Tibial nerve (tissue), 4 donors: ENCODE data around the gene UBB. TPM values are rescaled to one million over a fixed set of nuclear protein-coding genes. Genes with fewer than 3 reads are reported as not detected.
A peak's percentile ranks its signal among the peaks of the same experiment; 100 is the strongest.

Source experiments
- DNase-seq, 2 donors: peaks; one replicate each; pipeline ENCODE4 v3.0.0-alpha.2; 2019; ENCODE audit warnings: low spot score in 2 of 2
- H3K27ac ChIP-seq, 4 donors: fragments of 200-600 bp; sonication (generic) in 3 of 4; one replicate each; pipeline ENCODE4 v1.5.1; 2017 to 2019; ENCODE audit warnings: mild to moderate bottlenecking in 1 of 4
- H3K27me3 ChIP-seq, 2 donors: fragments of 200-600 bp; sonication (generic) in 1 of 2; one replicate each; pipeline versions ENCODE4 v1.5.1 to v1.6.0; 2017 to 2019
- H3K36me3 ChIP-seq, 3 donors: fragments of 200-600 bp; sonication (generic); one replicate each; pipeline ENCODE4 v1.5.1; 2018 to 2019
- H3K4me1 ChIP-seq, 4 donors: fragments of 200-600 bp; sonication (generic) in 3 of 4; one replicate each; pipeline ENCODE4 v1.5.1; 2017 to 2019
- H3K4me3 ChIP-seq, 4 donors: fragments of 200-600 bp; sonication (generic) in 3 of 4; one replicate each; pipeline ENCODE4 v1.5.1; 2017 to 2019; ENCODE audit warnings: mild to moderate bottlenecking in 1 of 4, moderate library complexity in 1 of 4
- H3K9me3 ChIP-seq, 4 donors: fragments of 200-600 bp; sonication (generic) in 3 of 4; one replicate each; pipeline ENCODE4 v1.5.1; 2017 to 2019
- EP300 ChIP-seq, 2 donors: sonication (generic); formaldehyde crosslinking; IDR thresholded peaks; one replicate each; pipeline ENCODE4 v1.6.1; 2017; ENCODE audit warnings: antibody characterized with exemption in 2 of 2, mild to moderate bottlenecking in 1 of 2
- POLR2A ChIP-seq, 2 donors: fragments of 450-650 bp; IDR thresholded peaks; one replicate each; pipeline ENCODE4 v1.6.1; 2017; ENCODE audit warnings: antibody characterized with exemption in 2 of 2, mild to moderate bottlenecking in 2 of 2, moderate library complexity in 2 of 2
- WGBS, 2 donors: methylation state at CpG; one replicate each; pipeline ENCODE4 v1.1.5; 2018; 5-methylcytosine and 5-hydroxymethylcytosine counted together
- total RNA-seq, 4 donors: library from RNA; depleted of rRNA; stranded (reverse); fragments of >200 nt; gene quantifications; one replicate each; pipeline ENCODE4 v1.1.0, GENCODE V29; 2016
- TF ChIP-seq, protein P1 (sequence below), 5 experiments: fragments of 200-600 bp in 3 of 5; fragments of 450-650 bp in 2 of 5; sonication (generic) in 3 of 5; IDR thresholded peaks; one replicate each; pipeline ENCODE4 v1.5.1; 2016 to 2019; ENCODE audit warnings: antibody characterized with exemption in 5 of 5, mild to moderate bottlenecking in 3 of 5, moderate library complexity in 2 of 5

Gene UBB
- total RNA-seq, 4 donors from 2014 or later = 435 to 666 (median 472) TPM

DNA sequence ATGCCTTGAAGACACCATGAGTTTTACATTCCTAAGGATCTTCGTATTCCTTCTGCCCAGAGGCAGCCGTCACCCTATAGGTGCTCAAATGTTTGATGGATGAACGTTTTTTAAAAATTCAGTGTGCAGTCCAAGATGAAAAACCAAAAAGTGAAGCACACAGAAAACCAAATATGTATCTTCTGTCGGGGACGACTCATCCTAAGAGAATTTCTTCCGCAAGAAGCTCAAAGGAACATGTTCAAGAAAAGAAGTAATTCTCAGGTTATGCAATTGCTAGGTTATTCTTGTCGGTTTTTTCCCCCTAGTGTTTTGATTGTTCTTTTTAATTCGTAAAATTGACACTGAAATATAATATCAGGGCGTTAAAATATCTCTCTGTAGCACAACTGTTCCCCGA, 29.1 kb upstream of the UBB start:
- Histone ChIP-seq H3K9me3 (no peaks in the 10 kb centered on the region), H3K27ac (no peak overlapping the region), H3K36me3 (peaks cover 0 to 18% (median 0%) of the 10 kb centered on the region in 3 donors), H3K4me3 (peak overlapping the region in 3 of 4 donors; percentile 49 to 68 (median 58)), H3K27me3 (peaks cover 0 to 33% of the 10 kb centered on the region in 2 donors), H3K4me1 (peaks cover 0 to 14% (median 0%) of the 10 kb centered on the region in 4 donors)
- no peak for TF ChIP-seq EP300 (IDR thresholded peaks at IDR 0.05)
- no peak for TF ChIP-seq POLR2A (IDR thresholded peaks at IDR 0.05)
- TF ChIP-seq, protein P1, sequence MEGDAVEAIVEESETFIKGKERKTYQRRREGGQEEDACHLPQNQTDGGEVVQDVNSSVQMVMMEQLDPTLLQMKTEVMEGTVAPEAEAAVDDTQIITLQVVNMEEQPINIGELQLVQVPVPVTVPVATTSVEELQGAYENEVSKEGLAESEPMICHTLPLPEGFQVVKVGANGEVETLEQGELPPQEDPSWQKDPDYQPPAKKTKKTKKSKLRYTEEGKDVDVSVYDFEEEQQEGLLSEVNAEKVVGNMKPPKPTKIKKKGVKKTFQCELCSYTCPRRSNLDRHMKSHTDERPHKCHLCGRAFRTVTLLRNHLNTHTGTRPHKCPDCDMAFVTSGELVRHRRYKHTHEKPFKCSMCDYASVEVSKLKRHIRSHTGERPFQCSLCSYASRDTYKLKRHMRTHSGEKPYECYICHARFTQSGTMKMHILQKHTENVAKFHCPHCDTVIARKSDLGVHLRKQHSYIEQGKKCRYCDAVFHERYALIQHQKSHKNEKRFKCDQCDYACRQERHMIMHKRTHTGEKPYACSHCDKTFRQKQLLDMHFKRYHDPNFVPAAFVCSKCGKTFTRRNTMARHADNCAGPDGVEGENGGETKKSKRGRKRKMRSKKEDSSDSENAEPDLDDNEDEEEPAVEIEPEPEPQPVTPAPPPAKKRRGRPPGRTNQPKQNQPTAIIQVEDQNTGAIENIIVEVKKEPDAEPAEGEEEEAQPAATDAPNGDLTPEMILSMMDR (IDR thresholded peaks at IDR 0.05) = no peak
- WGBS, 2 donors = 48 to 53% methylated on average over 10 of the region's 10 CpGs
- DNase-seq = no peak

DNA sequence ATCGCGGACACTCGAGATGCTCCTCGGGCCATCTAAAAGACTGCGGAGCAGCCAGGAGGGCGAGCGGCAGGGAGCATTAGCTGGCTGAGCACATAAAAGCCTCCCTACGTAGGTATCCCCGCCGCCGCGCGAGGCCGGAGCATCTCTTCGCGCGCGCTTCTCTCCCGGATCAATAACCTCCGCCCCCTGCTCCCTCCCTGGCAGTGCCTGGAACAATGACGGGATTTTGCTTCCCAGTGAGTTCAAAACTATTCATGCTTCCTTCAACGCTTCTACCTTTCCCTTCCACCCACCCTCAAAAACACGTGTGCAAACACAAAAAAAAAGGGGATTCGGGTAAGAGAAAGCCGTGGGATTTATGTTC, 28.6 kb upstream of the UBB start:
- H3K4me3 ChIP-seq = peak overlapping the region; percentile 38 to 68 (median 54)
- no peak for DNase-seq
- TF ChIP-seq, protein P1 (IDR thresholded peaks at IDR 0.05) = no peak
- no peak for TF ChIP-seq EP300 (IDR thresholded peaks at IDR 0.05)
- H3K27ac ChIP-seq = no peak overlapping the region
- peaks cover 0 to 18% (median 0%) of the 10 kb centered on the region in 3 donors for H3K36me3 ChIP-seq
- no peaks in the 10 kb centered on the region for H3K9me3 ChIP-seq
- H3K4me1 ChIP-seq = peaks cover 0 to 14% (median 0%) of the 10 kb centered on the region in 4 donors
- H3K27me3 ChIP-seq = peaks cover 0 to 33% of the 10 kb centered on the region in 2 donors
- WGBS, 2 donors = 5 to 6% methylated on average over 25 of the region's 25 CpGs

DNA sequence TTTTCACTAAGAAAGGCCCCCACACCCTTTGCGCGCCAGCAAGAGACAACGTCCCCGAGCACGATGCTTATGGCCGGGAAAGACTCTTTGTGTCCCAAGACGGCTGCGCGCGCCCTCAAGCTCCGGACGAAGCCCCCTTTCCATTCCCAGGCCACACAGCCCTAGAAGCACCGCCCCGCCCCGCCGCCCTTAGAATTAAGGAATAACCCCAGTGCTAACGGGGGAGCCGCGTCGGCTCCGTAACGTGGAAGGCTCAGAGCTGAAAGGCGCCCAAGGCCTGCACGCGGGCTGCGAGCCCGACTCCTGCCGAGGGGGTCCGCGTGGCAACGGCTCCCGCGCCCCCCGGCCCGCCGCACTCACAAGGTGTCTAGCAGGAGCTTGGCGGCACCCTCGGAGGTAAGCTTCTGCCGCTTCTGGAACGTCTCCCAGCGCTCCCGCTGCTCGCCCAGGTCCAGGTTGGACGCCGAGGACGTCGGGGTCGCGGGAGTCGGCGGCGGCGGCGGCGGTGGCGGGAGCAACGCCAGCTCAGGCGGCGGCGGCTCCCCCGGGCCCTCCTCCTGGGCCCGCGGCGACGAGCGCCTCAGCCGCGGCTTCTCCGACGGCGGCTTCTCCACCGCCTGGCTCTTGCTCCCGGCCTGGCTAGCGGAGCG, 28.1 kb upstream of the UBB start:
- Histone ChIP-seq H3K4me3 (peak overlapping the region; percentile 38 to 68 (median 54)), H3K9me3 (no peaks in the 10 kb centered on the region), H3K27me3 (peaks cover 0 to 33% of the 10 kb centered on the region in 2 donors), H3K27ac (peak overlapping the region in 1 of 4 donors; percentile 77), H3K4me1 (peaks cover 0 to 14% (median 0%) of the 10 kb centered on the region in 4 donors), H3K36me3 (peaks cover 0 to 18% (median 0%) of the 10 kb centered on the region in 3 donors)
- WGBS, 2 donors = 0 to 1% methylated on average over 35 to 41 of the region's 75 CpGs
- peak in 1 of 2 donors; percentile 28 for DNase-seq
- TF ChIP-seq, protein P1 (IDR thresholded peaks at IDR 0.05) = no peak
- no peak for TF ChIP-seq POLR2A (IDR thresholded peaks at IDR 0.05)
- TF ChIP-seq EP300 (IDR thresholded peaks at IDR 0.05) = no peak

DNA sequence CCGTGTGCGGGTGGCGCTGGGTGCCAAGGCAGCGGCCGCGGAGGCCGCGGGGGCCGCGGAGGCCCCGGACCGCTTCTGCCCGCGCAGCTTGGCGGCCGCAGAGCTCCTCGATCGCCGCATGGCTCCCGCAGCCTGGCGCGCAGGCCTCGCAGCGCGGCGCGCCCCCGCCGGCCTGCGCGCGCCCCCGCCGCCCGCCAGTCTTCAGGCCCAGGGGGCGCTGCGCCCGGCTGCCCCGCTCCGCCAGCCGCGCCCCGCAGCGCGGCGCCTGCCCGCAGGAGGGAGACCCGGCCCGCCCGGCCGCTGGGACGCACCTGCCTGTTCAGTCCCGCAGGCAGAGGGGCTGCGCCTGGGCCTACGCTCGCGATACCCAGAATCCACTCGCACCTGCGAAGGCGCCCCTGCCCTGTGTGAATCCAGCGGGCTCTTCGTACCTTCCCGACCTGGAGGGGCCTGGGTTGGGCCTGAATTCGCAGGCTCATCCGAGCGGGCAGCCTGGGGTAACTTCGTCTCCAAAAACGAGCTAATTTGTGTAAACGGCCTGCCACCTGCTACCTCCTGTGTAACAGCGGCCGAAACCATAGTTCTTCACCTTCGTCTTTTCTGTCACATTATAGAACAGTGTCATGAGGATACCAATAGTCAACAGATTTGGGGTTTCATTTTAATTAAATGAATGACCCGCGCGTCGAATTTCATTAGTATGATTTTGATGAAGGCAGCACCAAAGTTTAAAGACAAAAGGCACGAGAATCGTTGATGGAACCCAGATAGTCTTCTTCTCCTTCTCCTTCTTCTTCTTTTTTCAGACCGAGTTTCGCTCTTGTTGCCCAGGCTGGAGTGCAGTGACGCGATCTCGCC, 27.3 kb upstream of the UBB start, which contains the start of gene CENPV:
CENPV (minus strand) TSS at position 153 of the 858 bp plus-strand sequence; CDS start at position 120, 33 bp downstream.
- WGBS, 2 donors = 22 to 55% methylated on average over 22 to 66 of the region's 83 CpGs
- H3K4me1 ChIP-seq = peaks cover 0 to 14% (median 0%) of the 10 kb centered on the region in 4 donors
- no peaks in the 10 kb centered on the region for H3K9me3 ChIP-seq
- no peak for DNase-seq
- peaks cover 0 to 13% (median 0%) of the 10 kb centered on the region in 3 donors for H3K36me3 ChIP-seq
- TF ChIP-seq EP300 (IDR thresholded peaks at IDR 0.05) (no peak), POLR2A (IDR thresholded peaks at IDR 0.05) (no peak)
- TF ChIP-seq, protein P1 (IDR thresholded peaks at IDR 0.05) = peak in 1 of 5 experiments; percentile 10
- peak within 1 kb of the TSS in 1 of 4 donors; percentile 77 for H3K27ac ChIP-seq
- H3K27me3 ChIP-seq = peaks cover 0 to 33% of the 10 kb centered on the region in 2 donors
- H3K4me3 ChIP-seq = peak within 1 kb of the TSS; percentile 38 to 68 (median 54)
